GM19193 (cell line): Measurements from ENCODE around the gene C6orf58.

ENCODE experiments used
- POLR2A ChIP-seq: IDR thresholded peaks from 4 replicates; pipeline ENCODE4 v1.6.1; 2011; ENCODE audit not compliant: insufficient read depth, insufficient read length; ENCODE audit errors: extremely low read depth

Gene C6orf58

GRCh38 chr6:127581576-127581975 lies 4.6 kb downstream of the C6orf58 start:
- TF ChIP-seq POLR2A, result no peak

- TF ChIP-seq POLR2A, result no peak
Measured at GRCh38 chr6:127582777-127583462, 5.9 kb downstream of the C6orf58 start.

GRCh38 chr6:127585123-127585522 lies 8.1 kb downstream of the C6orf58 start:
- TF ChIP-seq POLR2A, result no peak

- TF ChIP-seq POLR2A, result no peak
Measured at GRCh38 chr6:127586372-127586771, 9.4 kb downstream of the C6orf58 start.

GRCh38 chr6:127587875-127588274 lies 10.9 kb downstream of the C6orf58 start:
- TF ChIP-seq POLR2A, result no peak

GRCh38 chr6:127589135-127589534 lies 12.2 kb downstream of the C6orf58 start:
- no peak for TF ChIP-seq POLR2A

- TF ChIP-seq POLR2A, result no peak
Measured at GRCh38 chr6:127590344-127590743, 13.4 kb downstream of the C6orf58 start.

GRCh38 chr6:127592964-127593363 lies 16.0 kb downstream of the C6orf58 start:
- TF ChIP-seq POLR2A, result no peak

GRCh38 chr6:127606131-127606562 lies 29.2 kb downstream of the C6orf58 start:
- TF ChIP-seq POLR2A, result no peak

- TF ChIP-seq POLR2A, result no peak
Measured at GRCh38 chr6:127608554-127609270, 31.7 kb downstream of the C6orf58 start.

- no peak for TF ChIP-seq POLR2A
Measured at GRCh38 chr6:127618729-127619128, 41.8 kb downstream of the C6orf58 start.

- no peak for TF ChIP-seq POLR2A
Measured at GRCh38 chr6:127630800-127631199, 53.8 kb downstream of the C6orf58 start.

- no peak for TF ChIP-seq POLR2A
Measured at GRCh38 chr6:127634178-127634577, 57.2 kb downstream of the C6orf58 start.

- TF ChIP-seq POLR2A, result no peak
Measured at GRCh38 chr6:127635091-127635490, 58.1 kb downstream of the C6orf58 start.

GRCh38 chr6:127637830-127638409 lies 60.9 kb downstream of the C6orf58 start:
- TF ChIP-seq POLR2A, result no peak
